ENCODE measurements around the gene UFD1.

The UFD1 gene

GRCh38 chr22:19466126-19466716, 12.8 kb downstream of the UFD1 start:
- no peaks in the 10 kb centered on the region for H3K79me2 ChIP-seq
- no peak overlapping the region for H3K4me3 ChIP-seq (ENCODE audit: low read depth, low read length)
- no peaks in the 10 kb centered on the region for H3K9me3 ChIP-seq (ENCODE audit: control insufficient read depth, low read length)

GRCh38 chr22:19464975-19465374, 14.0 kb downstream of the UFD1 start:
- Histone ChIP-seq H3K27ac (no peak overlapping the region), H2AFZ (no peak overlapping the region), H3K36me3 (ENCODE audit: control insufficient read depth, insufficient read depth, low read length) (no peaks in the 10 kb centered on the region)

More at GRCh38 chr22:19466126-19466716, 12.8 kb downstream of the UFD1 start:
- Histone ChIP-seq H3K27me3 (ENCODE audit: control insufficient read depth, insufficient read depth, low read length) (no peaks in the 10 kb centered on the region), H3K4me2 (ENCODE audit: low read length) (no peak overlapping the region), H3K4me1 (no peaks in the 10 kb centered on the region), H2AFZ (no peak overlapping the region), H3K36me3 (ENCODE audit: control insufficient read depth, insufficient read depth, low read length) (no peaks in the 10 kb centered on the region), H3K27ac (no peak overlapping the region), H3K9ac (no peak overlapping the region)
- TF ChIP-seq CTCF (IDR thresholded peaks at IDR 0.05): no peak

GRCh38 chr22:19464546-19464945, 14.4 kb downstream of the UFD1 start:
- TF ChIP-seq CTCF (IDR thresholded peaks at IDR 0.05): no peak
- Histone ChIP-seq H3K36me3 (ENCODE audit: control insufficient read depth, insufficient read depth, low read length) (no peaks in the 10 kb centered on the region), H3K4me2 (ENCODE audit: low read length) (no peak overlapping the region), H3K79me2 (no peaks in the 10 kb centered on the region), H3K9me3 (ENCODE audit: control insufficient read depth, low read length) (no peaks in the 10 kb centered on the region), H2AFZ (no peak overlapping the region), H3K4me1 (no peaks in the 10 kb centered on the region), H3K27me3 (ENCODE audit: control insufficient read depth, insufficient read depth, low read length) (no peaks in the 10 kb centered on the region), H3K27ac (no peak overlapping the region), H3K4me3 (ENCODE audit: low read depth, low read length) (no peak overlapping the region), H3K9ac (no peak overlapping the region)

More at GRCh38 chr22:19464975-19465374, 14.0 kb downstream of the UFD1 start:
- Histone ChIP-seq H3K4me2 (ENCODE audit: low read length) (no peak overlapping the region), H3K4me1 (no peaks in the 10 kb centered on the region), H3K27me3 (ENCODE audit: control insufficient read depth, insufficient read depth, low read length) (no peaks in the 10 kb centered on the region), H3K79me2 (no peaks in the 10 kb centered on the region), H3K4me3 (ENCODE audit: low read depth, low read length) (no peak overlapping the region), H3K9ac (no peak overlapping the region), H3K9me3 (ENCODE audit: control insufficient read depth, low read length) (no peaks in the 10 kb centered on the region)
- TF ChIP-seq CTCF (IDR thresholded peaks at IDR 0.05): no peak

GRCh38 chr22:19463491-19464469, 15.2 kb downstream of the UFD1 start:
- Histone ChIP-seq H3K36me3 (ENCODE audit: control insufficient read depth, insufficient read depth, low read length) (no peaks in the 10 kb centered on the region), H2AFZ (no peak overlapping the region), H3K4me2 (ENCODE audit: low read length) (no peak overlapping the region), H3K79me2 (no peaks in the 10 kb centered on the region), H3K4me1 (no peaks in the 10 kb centered on the region), H3K9me3 (ENCODE audit: control insufficient read depth, low read length) (no peaks in the 10 kb centered on the region), H3K27me3 (ENCODE audit: control insufficient read depth, insufficient read depth, low read length) (no peaks in the 10 kb centered on the region), H3K9ac (no peak overlapping the region), H3K4me3 (ENCODE audit: low read depth, low read length) (no peak overlapping the region), H3K27ac (no peak overlapping the region)
- no peak for TF ChIP-seq CTCF (IDR thresholded peaks at IDR 0.05)
